ENCODE results near the gene OLFML2B.

Gene OLFML2B

GRCh38 chr1:161943737-161944136 is 79.9 kb downstream of the OLFML2B start:
- Histone ChIP-seq H3K4me3 (ENCODE audit: low read depth, low read length) (no peak overlapping the region), H3K36me3 (no peaks in the 10 kb centered on the region), H3K4me1 (no peaks in the 10 kb centered on the region), H3K27me3 (no peaks in the 10 kb centered on the region), H3K9me3 (no peaks in the 10 kb centered on the region)
- no peak for DNase-seq
- no peak for TF ChIP-seq CTCF (IDR thresholded peaks at IDR 0.05; ENCODE audit: low read depth, low read length)

GRCh38 chr1:161941726-161942436 is 81.8 kb downstream of the OLFML2B start:
- no peaks in the 10 kb centered on the region for H3K27me3 ChIP-seq
- no peak overlapping the region for H3K4me3 ChIP-seq (ENCODE audit: low read depth, low read length)
- no peak for TF ChIP-seq CTCF (IDR thresholded peaks at IDR 0.05; ENCODE audit: low read depth, low read length)
- H3K36me3 ChIP-seq: no peaks in the 10 kb centered on the region
- H3K9me3 ChIP-seq: no peaks in the 10 kb centered on the region
- H3K4me1 ChIP-seq: no peaks in the 10 kb centered on the region
- no peak for DNase-seq

GRCh38 chr1:161940866-161941591 is 82.6 kb downstream of the OLFML2B start:
- no peak for DNase-seq
- no peak for TF ChIP-seq CTCF (IDR thresholded peaks at IDR 0.05; ENCODE audit: low read depth, low read length)
- H3K27me3 ChIP-seq: no peaks in the 10 kb centered on the region
- H3K4me3 ChIP-seq (ENCODE audit: low read depth, low read length): no peak overlapping the region
- H3K9me3 ChIP-seq: no peaks in the 10 kb centered on the region
- no peaks in the 10 kb centered on the region for H3K36me3 ChIP-seq
- no peaks in the 10 kb centered on the region for H3K4me1 ChIP-seq

- no peaks in the 10 kb centered on the region for H3K36me3 ChIP-seq
- no peak for TF ChIP-seq CTCF (IDR thresholded peaks at IDR 0.05; ENCODE audit: low read depth, low read length)
- H3K9me3 ChIP-seq: no peaks in the 10 kb centered on the region
Observed at GRCh38 chr1:161936786-161937185, 86.9 kb downstream of the OLFML2B start.

GRCh38 chr1:161935264-161935663 is 88.4 kb downstream of the OLFML2B start:
- no peak for TF ChIP-seq CTCF (IDR thresholded peaks at IDR 0.05; ENCODE audit: low read depth, low read length)
- Histone ChIP-seq H3K4me3 (ENCODE audit: low read depth, low read length) (no peak overlapping the region), H3K9me3 (no peaks in the 10 kb centered on the region), H3K36me3 (no peaks in the 10 kb centered on the region), H3K4me1 (peaks cover 2% of the 10 kb centered on the region; the same call in 1 of the 2 replicates), H3K27me3 (no peaks in the 10 kb centered on the region)
- DNase-seq: no peak

More at GRCh38 chr1:161936786-161937185, 86.9 kb downstream of the OLFML2B start:
- Histone ChIP-seq H3K27me3 (no peaks in the 10 kb centered on the region), H3K4me3 (ENCODE audit: low read depth, low read length) (no peak overlapping the region), H3K4me1 (peaks cover 2% of the 10 kb centered on the region; the same call in 1 of the 2 replicates)
- DNase-seq: no peak
